GM10248 (cell line): ENCODE measurements around the gene GPC6.

Experiments
- CTCF ChIA-PET: fragments of 300-600 bp; sonication (Branson Sonifier 250); formaldehyde crosslinking; extraction: SDS; loops from one replicate; lab custom pipeline; 2021; ENCODE audit warnings: antibody characterized with exemption; lab: Yijun Ruan, JAX
- POLR2A ChIA-PET: fragments of 350-650 bp; sonication (Branson Sonifier 250); formaldehyde crosslinking; extraction: SDS; loops from one replicate; lab custom pipeline; 2020; ENCODE audit warnings: antibody characterized with exemption; lab: Yijun Ruan, JAX
- DNase-seq: peaks from one replicate; pipeline ENCODE4 v3.0.0; 2012; ENCODE audit errors: extremely low spot score
- TF ChIP-seq, protein P1 (sequence below): IDR thresholded peaks from 2 replicates; pipeline ENCODE4 v1.5.1; 2012; ENCODE audit warnings: mild to moderate bottlenecking, low read depth; ENCODE audit errors: extremely low read depth, missing control alignments, control extremely low read depth

Gene GPC6

DNA sequence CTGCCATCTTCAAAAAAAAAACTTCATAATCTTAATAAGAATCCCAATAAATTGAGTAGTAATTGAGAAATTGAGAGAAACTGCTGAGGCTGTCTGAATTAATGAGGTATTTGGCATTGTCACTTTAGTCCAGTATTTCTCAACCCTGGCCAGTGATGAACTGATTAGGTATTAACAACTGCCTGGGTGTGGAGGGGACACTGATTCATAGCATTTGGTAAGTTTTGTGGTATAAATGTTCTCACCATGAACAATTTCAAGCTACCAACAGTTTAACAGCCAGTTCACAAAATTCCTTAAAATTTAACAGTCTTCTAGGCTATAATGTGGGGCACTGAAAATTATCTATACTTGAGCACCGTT is 18.3 kb downstream of the GPC6 start:
- CTCF ChIA-PET: interaction anchor here (1.3 to 1.4 kb wide), 2 partner anchors 11 to 25 kb away, joined by 3 to 5 read pairs; no protein-coding TSS in a partner anchor
- no peak for DNase-seq
- POLR2A ChIA-PET: no interaction called here
- TF ChIP-seq, protein P1, sequence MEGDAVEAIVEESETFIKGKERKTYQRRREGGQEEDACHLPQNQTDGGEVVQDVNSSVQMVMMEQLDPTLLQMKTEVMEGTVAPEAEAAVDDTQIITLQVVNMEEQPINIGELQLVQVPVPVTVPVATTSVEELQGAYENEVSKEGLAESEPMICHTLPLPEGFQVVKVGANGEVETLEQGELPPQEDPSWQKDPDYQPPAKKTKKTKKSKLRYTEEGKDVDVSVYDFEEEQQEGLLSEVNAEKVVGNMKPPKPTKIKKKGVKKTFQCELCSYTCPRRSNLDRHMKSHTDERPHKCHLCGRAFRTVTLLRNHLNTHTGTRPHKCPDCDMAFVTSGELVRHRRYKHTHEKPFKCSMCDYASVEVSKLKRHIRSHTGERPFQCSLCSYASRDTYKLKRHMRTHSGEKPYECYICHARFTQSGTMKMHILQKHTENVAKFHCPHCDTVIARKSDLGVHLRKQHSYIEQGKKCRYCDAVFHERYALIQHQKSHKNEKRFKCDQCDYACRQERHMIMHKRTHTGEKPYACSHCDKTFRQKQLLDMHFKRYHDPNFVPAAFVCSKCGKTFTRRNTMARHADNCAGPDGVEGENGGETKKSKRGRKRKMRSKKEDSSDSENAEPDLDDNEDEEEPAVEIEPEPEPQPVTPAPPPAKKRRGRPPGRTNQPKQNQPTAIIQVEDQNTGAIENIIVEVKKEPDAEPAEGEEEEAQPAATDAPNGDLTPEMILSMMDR: no peak

DNA sequence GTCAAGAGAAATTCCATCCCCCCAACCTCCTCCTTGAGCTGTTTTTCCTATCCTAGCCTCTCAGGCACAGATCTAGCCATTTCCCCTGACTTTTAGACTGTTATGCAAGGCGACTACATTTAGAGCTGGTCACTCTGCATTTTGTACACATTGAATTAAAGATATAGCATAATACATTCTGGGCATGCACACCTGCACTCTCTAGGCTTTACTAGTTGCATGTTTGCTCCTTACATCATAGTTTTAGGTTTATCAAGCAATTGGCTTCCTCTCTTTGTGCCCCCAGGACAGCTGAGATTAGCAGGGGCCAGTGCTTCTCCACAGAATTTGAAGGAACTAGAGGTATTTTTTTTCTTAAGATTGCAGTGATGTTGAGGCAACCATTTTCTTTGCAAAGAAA is 19.5 kb downstream of the GPC6 start:
- DNase-seq: no peak
- ChIA-PET POLR2A (no interaction called here), CTCF (interaction anchor here (1.1 kb wide), 1 partner anchor 8 kb away, joined by 3 read pairs; no protein-coding TSS in a partner anchor)
- TF ChIP-seq, protein P1: no peak

DNA sequence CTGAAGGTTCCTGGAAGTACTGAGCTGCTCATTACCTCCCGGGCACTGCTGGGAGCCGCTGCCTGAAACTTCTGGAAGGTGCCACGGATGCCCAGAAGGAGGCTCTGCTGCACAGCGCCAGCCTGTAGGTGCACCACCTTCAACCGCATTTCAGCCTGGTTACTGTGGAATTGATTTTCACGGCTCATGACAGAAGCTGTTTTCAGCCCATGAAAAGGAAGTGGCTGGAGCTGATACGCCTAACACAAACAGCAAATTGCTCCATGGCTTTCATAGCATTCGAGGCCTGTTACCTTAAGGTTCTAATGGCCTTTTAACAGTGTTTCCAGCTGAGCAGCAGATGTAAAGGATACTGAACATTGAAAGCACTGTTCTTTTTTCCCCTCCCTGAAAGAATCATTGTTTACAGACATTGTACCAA is 22.0 kb downstream of the GPC6 start:
- ChIA-PET CTCF (interaction anchor here (1.2 to 1.3 kb wide), 2 partner anchors 9 to 10 kb away, joined by 3 read pairs; no protein-coding TSS in a partner anchor), POLR2A (no interaction called here)
- DNase-seq: no peak
- TF ChIP-seq, protein P1: no peak

DNA sequence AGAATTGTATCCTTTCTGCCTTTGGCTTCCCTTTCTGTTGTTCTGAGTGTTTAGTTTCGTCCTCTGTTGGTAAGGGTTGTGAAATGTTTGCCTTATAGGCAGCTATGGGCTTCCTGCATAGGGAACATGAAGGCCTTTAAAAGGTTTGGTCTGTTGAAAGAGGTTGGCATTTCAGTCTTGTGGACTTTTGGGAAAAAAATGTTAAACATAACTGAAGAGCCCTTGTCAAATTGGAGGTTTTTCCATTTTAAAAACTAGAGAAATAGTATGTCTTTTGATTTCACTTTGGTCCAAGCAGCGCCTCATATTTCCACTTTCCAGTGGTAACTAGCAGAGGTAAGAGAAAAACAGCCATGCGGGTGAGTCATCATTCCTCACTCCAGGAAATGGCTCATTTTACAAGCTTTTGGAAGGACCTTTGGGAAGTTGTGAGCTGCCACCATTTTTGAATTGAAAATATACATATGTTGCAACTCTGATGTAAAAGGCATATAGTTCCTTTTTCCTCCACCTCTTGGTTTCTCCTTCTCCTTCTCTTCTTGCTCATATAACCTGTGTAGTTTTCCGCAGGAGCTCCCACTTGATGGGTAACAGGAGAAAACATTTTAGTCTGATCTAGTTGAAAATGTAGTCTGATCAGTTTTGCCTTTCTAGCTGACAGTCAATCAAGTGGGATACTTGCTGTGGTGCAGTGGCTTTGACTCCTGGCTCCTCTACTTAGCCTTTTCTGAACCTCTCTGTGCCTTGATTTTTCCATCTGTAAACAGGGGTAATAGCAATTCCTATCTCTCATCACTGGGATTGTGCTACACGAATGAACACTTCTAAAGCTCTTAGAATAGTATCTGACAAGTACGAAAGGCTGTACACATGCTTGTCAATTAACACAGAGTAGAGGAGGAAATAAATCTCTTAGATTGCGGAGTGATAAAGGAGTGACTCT is 23.0 kb downstream of the GPC6 start:
- CTCF ChIA-PET: interaction anchor here (1.2 kb wide), 1 partner anchor 9 kb away, joined by 3 read pairs; no protein-coding TSS in a partner anchor
- TF ChIP-seq, protein P1: no peak
- POLR2A ChIA-PET: no interaction called here
- no peak for DNase-seq

DNA sequence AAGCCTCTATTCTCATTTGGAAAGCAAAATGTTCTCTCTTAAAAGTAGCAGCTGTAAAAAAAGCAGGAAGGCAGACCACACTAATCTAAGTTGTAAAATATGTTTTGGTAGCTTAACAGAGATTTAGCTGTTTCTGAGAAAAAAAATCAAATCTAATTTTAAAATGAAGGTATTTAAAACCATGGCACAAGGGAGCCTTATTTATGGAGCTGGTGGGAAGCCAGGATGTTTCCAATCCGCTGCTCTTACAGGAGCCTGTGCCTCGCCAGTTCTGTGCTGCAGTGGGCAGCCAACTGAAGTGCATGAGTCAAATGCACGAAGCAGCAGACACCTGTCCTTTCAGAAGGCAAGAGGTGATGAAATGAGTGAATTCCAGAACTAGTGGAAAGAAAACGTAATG is 28.2 kb downstream of the GPC6 start:
- CTCF ChIA-PET: no interaction called here
- TF ChIP-seq, protein P1: no peak
- POLR2A ChIA-PET: no interaction called here
- DNase-seq: no peak

DNA sequence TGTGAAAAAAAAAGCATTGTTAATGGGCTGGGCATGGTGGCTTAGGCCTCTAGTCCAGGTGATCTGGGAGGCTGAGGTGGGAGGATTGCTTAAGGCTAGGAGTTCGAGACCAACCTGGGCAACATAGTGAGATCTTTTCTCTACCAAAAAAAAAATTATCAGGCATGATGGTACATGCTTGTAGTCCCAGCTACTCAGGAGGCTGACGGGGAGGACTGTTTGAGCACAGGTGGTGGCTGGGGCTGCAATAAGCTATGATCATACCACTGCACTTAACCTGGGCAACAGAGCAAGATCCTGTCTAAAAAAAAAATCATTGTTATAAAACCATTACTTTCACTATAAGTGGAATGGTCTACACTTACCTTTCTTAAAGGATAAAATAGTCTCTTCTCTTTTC is 30.4 kb downstream of the GPC6 start:
- DNase-seq: no peak
- ChIA-PET POLR2A (no interaction called here), CTCF (interaction anchor here (0.9 to 1.6 kb wide), 3 partner anchors 13 to 69 kb away, joined by 3 to 5 read pairs (median 4); no protein-coding TSS in a partner anchor)
- TF ChIP-seq, protein P1: no peak
